NCI-H1105 treated with DMSO at 0.1 percent for 48 hours (cell line): ENCODE data around the gene ATP6V0A4.
"Not testable (repeated sequence)": the region's sequence is repeated elsewhere in the genome, so short reads cannot be mapped to it uniquely, and the experiment has no call there.

ENCODE experiments used
- DNase-seq: peaks from one replicate; lab custom pipeline; 2025; lab: John Stamatoyannopoulos, UW

ATP6V0A4 gene

GRCh38 chr7:138797715-138798320 lies at the start of gene ATP6V0A4, which contains the start of gene TMEM213:
ATP6V0A4 (minus strand) TSS chr7:138798196; CDS start chr7:138771247, 26,949 bp downstream.
TMEM213 (plus strand) TSS chr7:138797994; CDS start chr7:138798105, 111 bp downstream.
- DNase-seq: no peak

GRCh38 chr7:138845711-138846110 lies 47.7 kb upstream of the ATP6V0A4 start:
- no peak for DNase-seq

- DNase-seq: no peak
Observed at GRCh38 chr7:138843632-138844580, 45.9 kb upstream of the ATP6V0A4 start.

- DNase-seq: no peak
Observed at GRCh38 chr7:138842111-138842510, 44.1 kb upstream of the ATP6V0A4 start.

- DNase-seq: peak; percentile 34
Observed at GRCh38 chr7:138838166-138838565, 40.2 kb upstream of the ATP6V0A4 start.

GRCh38 chr7:138837627-138838026 lies 39.6 kb upstream of the ATP6V0A4 start:
- peak; percentile 78 for DNase-seq

- DNase-seq: no peak
Observed at GRCh38 chr7:138835087-138835486, 37.1 kb upstream of the ATP6V0A4 start.

- DNase-seq: no peak
Observed at GRCh38 chr7:138834583-138834982, 36.6 kb upstream of the ATP6V0A4 start.

- no peak for DNase-seq
Observed at GRCh38 chr7:138833596-138833995, 35.6 kb upstream of the ATP6V0A4 start.

- no peak for DNase-seq
Observed at GRCh38 chr7:138832966-138833365, 35.0 kb upstream of the ATP6V0A4 start.

- DNase-seq: no peak
Observed at GRCh38 chr7:138829335-138829734, 31.3 kb upstream of the ATP6V0A4 start.

- DNase-seq: no peak
Observed at GRCh38 chr7:138828302-138828701, 30.3 kb upstream of the ATP6V0A4 start.

- DNase-seq: no peak
Observed at GRCh38 chr7:138825049-138825721, 27.2 kb upstream of the ATP6V0A4 start.

- no peak for DNase-seq
Observed at GRCh38 chr7:138822867-138823535, 25.0 kb upstream of the ATP6V0A4 start.

GRCh38 chr7:138821912-138822311 lies 23.9 kb upstream of the ATP6V0A4 start:
- no peak for DNase-seq

- DNase-seq: no peak
Observed at GRCh38 chr7:138819625-138820024, 21.6 kb upstream of the ATP6V0A4 start.

- DNase-seq: no peak
Observed at GRCh38 chr7:138816650-138817049, 18.7 kb upstream of the ATP6V0A4 start.

- DNase-seq: no peak
Observed at GRCh38 chr7:138814816-138815332, 16.9 kb upstream of the ATP6V0A4 start.

- no peak for DNase-seq
Observed at GRCh38 chr7:138813945-138814344, 15.9 kb upstream of the ATP6V0A4 start.

- DNase-seq: not testable (repeated sequence)
Observed at GRCh38 chr7:138811327-138811726, 13.3 kb upstream of the ATP6V0A4 start.

GRCh38 chr7:138809346-138809745 lies 11.3 kb upstream of the ATP6V0A4 start:
- DNase-seq: no peak

GRCh38 chr7:138804618-138805017 lies 6.6 kb upstream of the ATP6V0A4 start:
- no peak for DNase-seq
